SK-N-SH (cell line): ENCODE measurements around the gene MAP3K7. TPM values are rescaled to one million over a fixed set of nuclear protein-coding genes. Genes with fewer than 3 reads are reported as not detected.
A peak's percentile ranks its signal among the peaks of the same experiment; 100 is the strongest.

Source experiments
- CTCF ChIA-PET: fragments of 300-600, 350-600 bp; formaldehyde crosslinking; extraction: SDS; loops from one replicate; lab custom pipeline; 2021; lab: Yijun Ruan, JAX
- POLR2A ChIA-PET: fragments of 350-600 bp; sonication (Branson Sonifier 250); formaldehyde crosslinking; extraction: SDS; loops from one replicate; lab custom pipeline; 2020; ENCODE audit warnings: antibody characterized with exemption, inconsistent platforms; lab: Yijun Ruan, JAX
- DNase-seq: peaks from one replicate; pipeline ENCODE4 v3.0.0; 2012
- H2AFZ ChIP-seq: fragments of 200-600 bp; sonication (generic); 2 replicates; pipeline ENCODE4 v1.8.1; 2016; ENCODE audit warnings: antibody characterized with exemption, mild to moderate bottlenecking, low read depth
- H3F3A ChIP-seq: fragments of 200-600 bp; sonication (generic); replicated peaks from 2 replicates; pipeline ENCODE3; 2016; ENCODE audit warnings: antibody characterized with exemption, mild to moderate bottlenecking; ENCODE audit not compliant: insufficient read depth
- H3K27ac ChIP-seq, 2 experiments: fragments of 200-500 bp in 1 of 2; fragments of 200-600 bp in 1 of 2; sonication (Bioruptor generic) in 1 of 2; sonication (generic), shearing (Covaris generic) in 1 of 2; 2 replicates each; pipeline versions ENCODE4 v1.5.1 to v1.6.1; 2014 to 2016; ENCODE audit warnings: low read depth in 2 of 2, inconsistent platforms in 1 of 2, low read length in 1 of 2, mild to moderate bottlenecking in 1 of 2, mixed read lengths in 1 of 2
- H3K27me3 ChIP-seq: fragments of 200-600 bp; sonication (generic), shearing (Covaris generic); 2 replicates; pipeline ENCODE4 v1.6.1; 2016; ENCODE audit warnings: mixed run types; ENCODE audit not compliant: insufficient read depth
- H3K36me3 ChIP-seq, 2 experiments: fragments of 200-500 bp in 1 of 2; fragments of 200-600 bp in 1 of 2; sonication (Bioruptor generic) in 1 of 2; sonication (generic) in 1 of 2; replicated peaks in 1 of 2; 2 replicates each; pipeline versions ENCODE3 to v1.5.1; 2014 to 2016; ENCODE audit warnings: low read length in 1 of 2, mild to moderate bottlenecking in 1 of 2; ENCODE audit not compliant: insufficient read depth in 2 of 2, control insufficient read depth in 1 of 2
- H3K4me1 ChIP-seq, 2 experiments: fragments of 200-500 bp in 1 of 2; fragments of 200-600 bp in 1 of 2; sonication (Bioruptor generic) in 1 of 2; sonication (generic), shearing (Covaris generic) in 1 of 2; 2 replicates each; pipeline versions ENCODE4 v1.5.1 to v1.6.1; 2014 to 2016; ENCODE audit warnings: low read depth in 1 of 2, low read length in 1 of 2, mixed run types in 1 of 2; ENCODE audit not compliant: insufficient read depth in 2 of 2, control insufficient read depth in 1 of 2
- H3K4me2 ChIP-seq: fragments of 200-600 bp; sonication (generic), shearing (Covaris generic); 2 replicates; pipeline ENCODE4 v1.6.1; 2017; ENCODE audit warnings: mixed run types
- H3K4me3 ChIP-seq, 2 experiments: fragments of 200-500 bp in 1 of 2; fragments of 200-600 bp in 1 of 2; sonication (Bioruptor generic) in 1 of 2; sonication (generic), shearing (Covaris generic) in 1 of 2; 2 replicates each; pipeline versions ENCODE4 v1.5.1 to v1.8.1; 2014 to 2016; ENCODE audit warnings: low read depth in 2 of 2, inconsistent platforms in 1 of 2, low read length in 1 of 2, mild to moderate bottlenecking in 1 of 2, mixed read lengths in 1 of 2, moderate library complexity in 1 of 2
- H3K79me2 ChIP-seq: fragments of 200-600 bp; sonication (generic); 2 replicates; pipeline ENCODE4 v1.8.1; 2017; ENCODE audit warnings: mild to moderate bottlenecking; ENCODE audit not compliant: insufficient read depth
- H3K9ac ChIP-seq: fragments of 200-600 bp; sonication (generic); 2 replicates; pipeline ENCODE4 v1.6.1; 2017; ENCODE audit warnings: mixed run types
- H3K9me2 ChIP-seq: fragments of 200-600 bp; sonication (generic); 2 replicates; pipeline ENCODE4 v1.6.1; 2017; ENCODE audit warnings: mixed run types
- H3K9me3 ChIP-seq: fragments of 200-600 bp; sonication (generic); 2 replicates; pipeline ENCODE4 v1.6.1; 2017; ENCODE audit warnings: mixed run types, mild to moderate bottlenecking, moderate library complexity
- H4K20me1 ChIP-seq: fragments of 200-600 bp; sonication (generic); 2 replicates; pipeline ENCODE4 v1.6.1; 2017; ENCODE audit warnings: mild to moderate bottlenecking, mixed run types; ENCODE audit not compliant: insufficient read depth
- GABPA ChIP-seq: IDR thresholded peaks from 2 replicates; pipeline ENCODE4 v1.4.0; 2012; ENCODE audit warnings: low read depth, mild to moderate bottlenecking
- IRF3 ChIP-seq: fragments of 150-350 bp; IDR thresholded peaks from 2 replicates; pipeline ENCODE4 v1.6.1; 2016; ENCODE audit warnings: mild to moderate bottlenecking, low read depth, low read length
- JUND ChIP-seq: IDR thresholded peaks from 2 replicates; pipeline ENCODE4 v1.4.0; 2012
- MEF2A ChIP-seq: IDR thresholded peaks from 2 replicates; pipeline ENCODE4 v1.4.0; 2012; ENCODE audit warnings: low read depth, borderline replicate concordance
- MXI1 ChIP-seq: IDR thresholded peaks from 2 replicates; pipeline ENCODE4 v1.6.1; 2012; ENCODE audit warnings: mild to moderate bottlenecking, low read depth, low read length, improper control_type of control experiment
- NFIC ChIP-seq: IDR thresholded peaks from 2 replicates; pipeline ENCODE4 v1.4.0; 2012; ENCODE audit warnings: borderline replicate concordance
- RAD21 ChIP-seq: IDR thresholded peaks from 2 replicates; pipeline ENCODE4 v1.6.1; 2012; ENCODE audit warnings: mild to moderate bottlenecking, low read length
- RCOR1 ChIP-seq: fragments of 150-350 bp; IDR thresholded peaks from 2 replicates; pipeline ENCODE4 v1.6.1; 2017; ENCODE audit warnings: antibody characterized with exemption, low read length
- RXRA ChIP-seq: IDR thresholded peaks from 2 replicates; pipeline ENCODE4 v1.4.0; 2012; ENCODE audit warnings: low read depth, mild to moderate bottlenecking, borderline replicate concordance
- SIN3A ChIP-seq: IDR thresholded peaks from 2 replicates; pipeline ENCODE4 v1.6.1; 2012; ENCODE audit warnings: low read depth, mild to moderate bottlenecking, low read length, moderate library complexity, borderline replicate concordance
- TAF1 ChIP-seq: IDR thresholded peaks from 2 replicates; pipeline ENCODE4 v1.6.1; 2012; ENCODE audit warnings: low read depth, mild to moderate bottlenecking, low read length, moderate library complexity, borderline replicate concordance
- TEAD4 ChIP-seq: IDR thresholded peaks from 2 replicates; pipeline ENCODE4 v1.4.0; 2012; ENCODE audit warnings: mild to moderate bottlenecking, borderline replicate concordance; ENCODE audit not compliant: insufficient read depth
- USF1 ChIP-seq: IDR thresholded peaks from 2 replicates; pipeline ENCODE4 v1.4.0; 2012; ENCODE audit warnings: low read depth, borderline replicate concordance
- YY1 ChIP-seq: IDR thresholded peaks from 2 replicates; pipeline ENCODE4 v1.4.0; 2012; ENCODE audit warnings: low read depth, mild to moderate bottlenecking
- WGBS: methylation state at CpG from one replicate; pipeline ENCODE4 v1.1.6; 2017; ENCODE audit warnings: low lambda C conversion rate; 5-methylcytosine and 5-hydroxymethylcytosine counted together
- polyA plus RNA-seq, 3 experiments: library from polyadenylated mRNA; depleted of rRNA; stranded (reverse); fragments of >200 nt; gene quantifications; 2 replicates each; pipeline ENCODE4 v1.2.3, GENCODE V29; 2012
- TF ChIP-seq, protein P1 (sequence below): fragments of 150-350 bp; IDR thresholded peaks from 2 replicates; pipeline ENCODE4 v1.6.1; 2017; ENCODE audit warnings: antibody characterized with exemption, low read length, low read depth, borderline replicate concordance
- TF ChIP-seq, protein P2 (sequence below): IDR thresholded peaks from 2 replicates; pipeline ENCODE4 v1.6.1; 2012; ENCODE audit warnings: mild to moderate bottlenecking, low read depth, low read length, moderate library complexity

Gene MAP3K7
- polyA plus RNA-seq, 1 of the 3 experiments (the other 2 are of a cell fraction) = 21.1 TPM

DNA sequence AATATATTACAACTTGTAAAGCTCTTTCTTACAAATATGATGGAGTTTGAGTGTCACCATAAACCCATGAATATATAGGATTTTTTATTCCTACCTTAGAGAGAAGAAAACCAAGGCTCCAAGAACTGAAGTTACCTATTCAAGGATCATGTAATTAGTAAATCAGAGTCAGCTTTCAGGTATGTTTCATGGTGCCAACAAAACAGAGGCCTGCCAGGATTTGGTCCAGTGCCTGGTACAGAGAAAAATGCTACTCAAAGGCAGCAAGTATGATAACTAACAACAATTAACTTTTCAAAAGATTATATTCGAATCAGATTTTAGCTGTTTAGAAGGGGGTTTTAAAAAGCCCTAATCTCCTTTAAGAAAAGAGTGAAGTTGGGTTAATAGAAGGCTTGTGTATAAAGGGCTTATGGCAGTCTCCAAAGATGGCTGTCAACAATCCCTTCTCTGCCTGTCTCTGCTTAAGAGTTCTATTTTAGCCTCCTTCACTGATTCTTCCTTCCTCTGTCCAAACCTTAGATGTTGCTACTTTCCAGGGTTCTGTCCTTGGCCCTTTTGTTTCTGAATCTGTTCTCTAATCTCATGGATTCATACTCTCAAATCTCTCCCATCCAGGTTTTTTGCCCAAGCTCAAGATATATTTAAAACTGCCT, 7.8 kb downstream of the MAP3K7 start:
- Histone ChIP-seq H3K4me1 (no peaks in the 10 kb centered on the region; a peak in 2 of 4 replicates), H3F3A (no peaks in the 10 kb centered on the region), H2AFZ (no peak overlapping the region), H3K79me2 (peaks cover 100% of the 10 kb centered on the region), H3K9me2 (no peaks in the 10 kb centered on the region), H3K4me3 (no peak overlapping the region), H3K36me3 (peaks cover 3 to 14% of the 10 kb centered on the region in 2 experiments), H4K20me1 (peaks cover 92% of the 10 kb centered on the region), H3K9me3 (no peaks in the 10 kb centered on the region), H3K4me2 (no peak overlapping the region), H3K27ac (no peak overlapping the region), H3K9ac (no peak overlapping the region), H3K27me3 (no peaks in the 10 kb centered on the region)
- 57% methylated on average over 1 of the region's 1 CpG for WGBS
- CTCF ChIA-PET = no interaction called here
- no peak for DNase-seq
- TF ChIP-seq, protein P1, sequence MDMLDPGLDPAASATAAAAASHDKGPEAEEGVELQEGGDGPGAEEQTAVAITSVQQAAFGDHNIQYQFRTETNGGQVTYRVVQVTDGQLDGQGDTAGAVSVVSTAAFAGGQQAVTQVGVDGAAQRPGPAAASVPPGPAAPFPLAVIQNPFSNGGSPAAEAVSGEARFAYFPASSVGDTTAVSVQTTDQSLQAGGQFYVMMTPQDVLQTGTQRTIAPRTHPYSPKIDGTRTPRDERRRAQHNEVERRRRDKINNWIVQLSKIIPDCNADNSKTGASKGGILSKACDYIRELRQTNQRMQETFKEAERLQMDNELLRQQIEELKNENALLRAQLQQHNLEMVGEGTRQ = no peak
- no peak for TF ChIP-seq IRF3
- TF ChIP-seq RCOR1 = no peak
- TF ChIP-seq YY1 = no peak
- TF ChIP-seq JUND = no peak
- no peak for TF ChIP-seq RAD21
- TF ChIP-seq MEF2A = no peak
- no peak for TF ChIP-seq TEAD4
- POLR2A ChIA-PET = no interaction called here

DNA sequence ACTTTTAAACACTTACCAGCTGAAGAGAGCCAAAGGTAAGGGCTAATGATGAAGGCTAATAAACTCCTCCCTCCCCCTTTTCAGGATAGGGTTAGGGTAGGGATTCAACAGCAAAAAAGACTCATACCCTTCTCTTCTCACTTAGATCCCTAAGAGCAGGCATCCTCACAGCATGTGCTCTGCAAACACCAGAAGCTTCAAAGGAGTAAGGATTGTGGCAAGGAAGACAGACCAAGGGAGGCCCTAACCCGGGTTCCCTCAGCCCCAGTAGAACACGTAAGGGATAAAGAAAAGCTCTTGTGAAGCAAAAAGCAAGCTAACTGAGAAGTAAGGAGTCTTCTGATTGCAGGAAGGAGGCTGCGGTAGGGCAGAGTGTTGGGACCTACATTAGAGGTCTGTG, 11.6 kb downstream of the MAP3K7 start:
- Histone ChIP-seq H2AFZ (no peak overlapping the region), H3K9me2 (no peaks in the 10 kb centered on the region), H3K36me3 (peaks cover 26 to 27% of the 10 kb centered on the region in 2 experiments), H3K27ac (peak overlapping the region in 1 of 2 experiments; percentile 13; a peak in 1 of 4 replicates), H3K4me2 (no peak overlapping the region), H4K20me1 (peaks cover 64% of the 10 kb centered on the region), H3K4me3 (no peak overlapping the region), H3K4me1 (no peaks in the 10 kb centered on the region; a peak in 1 of 4 replicates), H3K9ac (no peak overlapping the region), H3F3A (no peaks in the 10 kb centered on the region)
- no peak for DNase-seq
- WGBS = 100% methylated on average over 3 of the region's 3 CpGs
- ChIA-PET CTCF (no interaction called here), POLR2A (no interaction called here)
- no peak for TF ChIP-seq MXI1
- no peak for TF ChIP-seq TAF1
- no peak for TF ChIP-seq USF1
- TF ChIP-seq YY1 = no peak
- TF ChIP-seq SIN3A = no peak
- TF ChIP-seq GABPA = no peak
- TF ChIP-seq NFIC = no peak
- TF ChIP-seq, protein P2, sequence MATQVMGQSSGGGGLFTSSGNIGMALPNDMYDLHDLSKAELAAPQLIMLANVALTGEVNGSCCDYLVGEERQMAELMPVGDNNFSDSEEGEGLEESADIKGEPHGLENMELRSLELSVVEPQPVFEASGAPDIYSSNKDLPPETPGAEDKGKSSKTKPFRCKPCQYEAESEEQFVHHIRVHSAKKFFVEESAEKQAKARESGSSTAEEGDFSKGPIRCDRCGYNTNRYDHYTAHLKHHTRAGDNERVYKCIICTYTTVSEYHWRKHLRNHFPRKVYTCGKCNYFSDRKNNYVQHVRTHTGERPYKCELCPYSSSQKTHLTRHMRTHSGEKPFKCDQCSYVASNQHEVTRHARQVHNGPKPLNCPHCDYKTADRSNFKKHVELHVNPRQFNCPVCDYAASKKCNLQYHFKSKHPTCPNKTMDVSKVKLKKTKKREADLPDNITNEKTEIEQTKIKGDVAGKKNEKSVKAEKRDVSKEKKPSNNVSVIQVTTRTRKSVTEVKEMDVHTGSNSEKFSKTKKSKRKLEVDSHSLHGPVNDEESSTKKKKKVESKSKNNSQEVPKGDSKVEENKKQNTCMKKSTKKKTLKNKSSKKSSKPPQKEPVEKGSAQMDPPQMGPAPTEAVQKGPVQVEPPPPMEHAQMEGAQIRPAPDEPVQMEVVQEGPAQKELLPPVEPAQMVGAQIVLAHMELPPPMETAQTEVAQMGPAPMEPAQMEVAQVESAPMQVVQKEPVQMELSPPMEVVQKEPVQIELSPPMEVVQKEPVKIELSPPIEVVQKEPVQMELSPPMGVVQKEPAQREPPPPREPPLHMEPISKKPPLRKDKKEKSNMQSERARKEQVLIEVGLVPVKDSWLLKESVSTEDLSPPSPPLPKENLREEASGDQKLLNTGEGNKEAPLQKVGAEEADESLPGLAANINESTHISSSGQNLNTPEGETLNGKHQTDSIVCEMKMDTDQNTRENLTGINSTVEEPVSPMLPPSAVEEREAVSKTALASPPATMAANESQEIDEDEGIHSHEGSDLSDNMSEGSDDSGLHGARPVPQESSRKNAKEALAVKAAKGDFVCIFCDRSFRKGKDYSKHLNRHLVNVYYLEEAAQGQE = no peak
- TF ChIP-seq RXRA = no peak
- TF ChIP-seq, all 33 proteins: peak for 0
- Histone ChIP-seq H3K27me3 (no peaks in the 10 kb centered on the region), H3K9me3 (no peaks in the 10 kb centered on the region), H3K79me2 (peaks cover 99% of the 10 kb centered on the region)
